ENCODE measurements around the gene SPAG17.
"Not testable (repeated sequence)": the region's sequence is repeated elsewhere in the genome, so short reads cannot be mapped to it uniquely, and the experiment has no call there.

SPAG17 gene

GRCh38 chr1:117967477-117967876 lies 217.6 kb downstream of the SPAG17 start:
- FAIRE-seq, result no peak

- FAIRE-seq, result no peak
Measured at GRCh38 chr1:117964290-117965038, 220.6 kb downstream of the SPAG17 start.

- no peak for FAIRE-seq
Measured at GRCh38 chr1:117959364-117959763, 225.7 kb downstream of the SPAG17 start.

- no peak for FAIRE-seq
Measured at GRCh38 chr1:117952386-117952785, 232.6 kb downstream of the SPAG17 start.

- no peak for FAIRE-seq
Measured at GRCh38 chr1:117942293-117942692, 242.7 kb downstream of the SPAG17 start.

GRCh38 chr1:117933769-117934168 lies 251.3 kb downstream of the SPAG17 start:
- FAIRE-seq, result no peak

- FAIRE-seq, result no peak
Measured at GRCh38 chr1:117932576-117932975, 252.5 kb downstream of the SPAG17 start.

GRCh38 chr1:117930484-117930883 lies 254.5 kb downstream of the SPAG17 start:
- FAIRE-seq, result no peak

GRCh38 chr1:117930173-117930447 lies 254.9 kb downstream of the SPAG17 start:
- FAIRE-seq, result no peak

GRCh38 chr1:117929343-117930172 lies 255.5 kb downstream of the SPAG17 start, which contains the start of the genes GDAP2 and WDR3:
Gene GDAP2 (minus strand): TSS chr1:117929621. CDS start chr1:117920357, 9,264 bp downstream.
Gene WDR3 (plus strand): TSS chr1:117929739. CDS start chr1:117933320, 3,581 bp downstream.
- peak; percentile 9 for FAIRE-seq

GRCh38 chr1:117928881-117929342 lies 256.1 kb downstream of the SPAG17 start:
- no peak for FAIRE-seq

GRCh38 chr1:117925981-117926380 lies 259.0 kb downstream of the SPAG17 start:
- no peak for FAIRE-seq

GRCh38 chr1:117922717-117923116 lies 262.3 kb downstream of the SPAG17 start:
- FAIRE-seq, result not testable (repeated sequence)

- no peak for FAIRE-seq
Measured at GRCh38 chr1:117921991-117922390, 263.0 kb downstream of the SPAG17 start.

- no peak for FAIRE-seq
Measured at GRCh38 chr1:117919376-117919775, 265.7 kb downstream of the SPAG17 start.

GRCh38 chr1:117911051-117911450 lies 274.0 kb downstream of the SPAG17 start:
- FAIRE-seq, result no peak

- no peak for FAIRE-seq
Measured at GRCh38 chr1:117905019-117905418, 280.0 kb downstream of the SPAG17 start.

- FAIRE-seq, result no peak
Measured at GRCh38 chr1:117904485-117904884, 280.5 kb downstream of the SPAG17 start.

Measured in TTC549 (cell line).